ENCODE results near the gene PDSS2.
A peak's percentile ranks its signal among the peaks of the same experiment; 100 is the strongest.

The PDSS2 gene

DNA sequence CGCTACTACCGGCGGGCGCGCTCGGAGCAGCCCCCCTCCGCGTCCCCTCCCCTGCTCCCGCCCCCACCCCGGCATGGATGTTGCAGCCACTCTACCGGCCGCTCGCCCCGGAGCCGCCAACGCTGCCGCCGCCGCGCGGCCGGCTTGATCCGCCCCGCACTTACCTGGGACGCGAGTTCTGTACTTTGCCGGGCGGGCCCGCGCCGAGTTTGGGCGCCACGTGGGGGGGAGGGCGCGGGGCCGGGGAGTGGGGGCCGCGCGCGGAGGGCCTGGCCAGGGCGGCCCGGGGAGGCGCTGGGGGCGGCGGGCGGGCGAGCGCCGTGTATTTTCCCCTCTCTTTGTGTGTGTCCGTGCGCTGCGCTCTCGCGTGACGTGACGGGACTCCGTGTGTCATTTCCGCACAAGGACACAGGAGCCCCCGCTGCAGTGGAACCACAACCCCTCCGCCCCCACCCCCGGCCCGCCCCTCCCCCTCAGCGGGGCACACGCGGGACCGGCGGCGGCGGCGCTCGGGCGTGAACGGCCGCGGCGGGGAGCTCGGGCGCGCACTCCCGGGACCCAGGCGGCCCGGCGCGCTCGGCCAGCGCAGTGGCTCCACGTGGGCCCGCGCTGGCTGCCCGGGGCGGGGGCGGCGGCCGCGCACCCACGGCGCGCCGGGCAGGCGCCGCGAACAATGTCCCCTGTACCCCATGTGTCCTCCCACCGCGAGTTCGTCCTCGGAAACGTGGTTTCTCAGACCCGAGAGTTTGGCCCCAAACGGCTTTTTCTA lies 344.3 kb downstream of the PDSS2 start, which contains the start of gene BEND3:
BEND3 (minus strand) TSS at position 590 of the 769 bp plus-strand sequence. CDS start 16,230 bp downstream, outside the sequence.
- DNase-seq = peak; percentile 69 to 74

DNA sequence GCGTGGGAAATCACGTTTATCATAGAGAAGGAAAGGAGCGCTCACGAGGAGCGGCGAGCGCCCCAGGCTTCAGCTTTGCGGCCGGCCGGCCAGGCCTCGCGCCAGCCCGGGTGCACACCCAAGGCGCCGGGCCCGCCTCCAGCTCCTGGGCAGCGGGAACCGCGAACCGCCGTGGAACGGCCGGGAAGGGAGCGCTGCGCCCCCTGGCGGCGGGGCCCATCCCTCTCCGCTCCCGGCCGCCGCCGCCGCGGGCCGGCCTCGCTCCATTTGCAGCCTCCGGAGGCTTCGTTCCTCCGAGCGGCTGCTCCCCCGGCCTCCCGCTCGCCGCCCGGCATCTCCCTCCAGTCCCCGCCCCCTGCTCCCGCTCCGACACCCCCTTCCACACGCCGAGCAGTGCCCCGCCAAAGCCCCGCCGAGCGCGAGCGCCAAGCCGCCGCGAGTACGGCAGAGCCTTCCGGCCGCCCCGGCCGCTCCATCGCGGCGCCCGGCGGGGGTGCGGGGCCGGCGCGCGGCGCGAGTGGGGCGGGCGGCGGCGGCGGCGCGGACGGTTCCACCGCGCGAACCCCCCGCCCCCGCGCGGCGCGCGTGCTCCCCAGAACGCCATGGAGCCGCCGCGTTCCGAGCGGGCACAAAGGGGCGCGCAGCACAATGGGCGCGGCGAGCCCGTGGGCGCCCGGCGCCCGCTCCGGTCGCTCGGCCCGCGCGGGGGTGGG lies 345.0 kb downstream of the PDSS2 start:
- DNase-seq = peak; percentile 68

DNA sequence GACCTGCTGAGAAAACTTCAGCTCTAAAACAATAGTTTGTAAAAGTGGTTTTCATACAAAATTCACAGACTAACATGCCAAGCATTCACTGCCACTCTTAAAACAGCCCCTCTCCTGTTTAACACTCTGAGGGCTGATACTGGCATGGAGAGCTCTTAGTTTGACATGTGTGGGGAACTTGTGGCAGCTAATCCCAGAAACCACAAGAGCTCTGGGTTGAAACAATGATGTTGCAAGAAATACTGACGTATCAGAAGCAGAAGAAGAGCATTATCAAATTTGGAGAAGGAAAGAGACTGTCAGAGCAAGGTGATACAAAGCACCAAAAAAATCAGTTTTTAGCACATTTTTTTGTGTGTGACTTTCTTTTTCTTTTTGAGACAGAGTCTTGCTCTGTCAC lies 349.2 kb downstream of the PDSS2 start:
- no peak for DNase-seq

DNA sequence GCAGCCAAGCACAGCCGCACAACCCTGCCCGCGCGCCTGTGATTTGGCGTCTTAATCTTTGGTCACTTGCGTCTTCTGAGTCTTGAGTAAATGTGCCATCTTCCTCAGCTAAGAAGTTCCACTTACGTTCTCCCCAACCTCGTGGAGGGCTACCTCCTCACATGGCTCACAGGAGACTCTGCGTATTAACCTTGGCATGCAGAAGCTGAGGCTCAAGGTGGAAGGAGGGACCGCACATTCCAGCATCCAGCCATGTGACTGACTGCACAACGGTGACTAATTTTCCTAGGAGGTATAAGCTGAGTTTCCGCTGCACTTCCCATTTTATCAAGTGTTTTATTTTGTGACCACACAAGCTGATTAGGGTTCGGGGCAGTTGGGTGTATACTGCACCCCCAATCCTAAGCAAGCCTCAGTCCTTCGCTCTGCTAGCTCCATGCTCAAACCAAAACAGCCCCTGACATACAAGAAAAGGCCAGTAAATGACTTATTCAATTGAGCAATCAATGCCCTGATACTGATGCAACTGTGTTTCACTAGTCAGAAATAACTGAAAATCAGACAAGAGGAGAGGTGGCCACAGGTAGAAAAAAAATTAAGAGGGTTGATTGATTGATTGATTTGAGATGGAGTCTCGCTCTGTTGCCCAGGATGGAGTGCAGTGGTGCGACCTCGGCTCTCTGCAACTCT lies 351.0 kb downstream of the PDSS2 start:
- no peak for DNase-seq

DNA sequence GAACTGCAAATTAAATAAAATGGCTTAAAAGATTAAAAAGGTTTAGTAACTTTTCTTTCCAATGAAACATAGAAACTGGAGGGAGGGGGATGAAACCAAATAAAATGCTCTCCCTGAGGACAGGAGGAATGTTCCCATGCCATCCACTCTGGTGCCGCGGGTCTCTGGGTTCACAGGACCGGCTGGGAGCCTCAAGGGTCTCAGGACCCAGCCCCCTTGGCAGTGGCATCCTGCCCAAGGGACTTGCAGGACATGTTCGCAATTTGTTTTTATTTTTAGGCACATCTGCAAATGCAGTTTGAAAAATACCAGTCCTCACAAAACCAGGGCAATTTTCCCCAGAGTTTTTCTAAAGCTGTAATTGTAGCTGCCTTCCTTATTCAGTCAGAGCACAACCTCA lies 351.6 kb downstream of the PDSS2 start:
- no peak for DNase-seq

DNA sequence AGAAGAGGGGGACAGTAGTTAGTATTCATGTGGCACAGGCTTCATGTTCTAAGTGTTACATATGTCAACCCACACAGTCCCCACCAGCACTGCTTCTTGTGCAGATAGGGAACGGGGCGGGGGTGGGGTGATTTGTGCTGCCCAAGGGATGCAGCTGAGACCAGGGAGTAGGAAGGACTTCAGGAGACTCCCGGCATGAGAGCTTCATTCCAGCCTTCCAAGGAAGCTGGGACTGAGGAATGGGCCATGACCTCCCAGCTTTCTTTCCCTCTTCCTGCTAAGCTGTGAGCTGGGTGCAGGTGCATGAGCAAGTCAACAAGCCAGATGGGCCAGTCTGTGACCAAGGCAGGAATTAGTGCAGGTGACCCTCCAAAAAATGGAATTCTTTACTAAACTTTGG lies 353.2 kb downstream of the PDSS2 start:
- DNase-seq = no peak

DNA sequence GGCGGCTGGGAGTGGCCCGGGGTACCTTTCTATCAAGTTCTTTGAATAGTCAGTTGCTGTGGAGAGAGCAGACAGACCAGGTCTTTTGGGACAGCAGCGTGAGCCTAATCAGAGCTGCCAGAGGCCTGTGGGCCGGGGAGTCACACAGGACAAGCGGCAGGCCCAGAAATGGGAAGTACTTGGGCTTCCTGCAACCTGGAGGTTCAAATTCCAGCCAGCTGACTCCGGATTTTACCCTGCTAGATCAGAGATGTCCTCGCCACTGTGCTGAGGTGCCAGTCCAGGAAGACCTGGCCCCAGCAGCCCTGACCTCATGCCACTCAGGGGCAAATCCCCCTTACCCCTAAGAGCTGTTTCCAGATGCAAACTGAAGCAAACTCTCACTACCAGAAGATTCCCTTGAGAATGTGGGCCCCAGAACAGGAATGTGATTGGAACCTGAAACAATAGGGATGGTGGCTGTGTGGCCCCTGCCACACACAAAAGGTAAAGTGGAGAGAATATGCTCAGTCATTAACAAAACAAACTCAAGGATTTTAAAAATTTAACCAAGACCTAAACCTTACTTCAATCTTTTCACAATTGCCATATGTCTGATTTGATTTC lies 353.8 kb downstream of the PDSS2 start:
- DNase-seq = no peak

DNA sequence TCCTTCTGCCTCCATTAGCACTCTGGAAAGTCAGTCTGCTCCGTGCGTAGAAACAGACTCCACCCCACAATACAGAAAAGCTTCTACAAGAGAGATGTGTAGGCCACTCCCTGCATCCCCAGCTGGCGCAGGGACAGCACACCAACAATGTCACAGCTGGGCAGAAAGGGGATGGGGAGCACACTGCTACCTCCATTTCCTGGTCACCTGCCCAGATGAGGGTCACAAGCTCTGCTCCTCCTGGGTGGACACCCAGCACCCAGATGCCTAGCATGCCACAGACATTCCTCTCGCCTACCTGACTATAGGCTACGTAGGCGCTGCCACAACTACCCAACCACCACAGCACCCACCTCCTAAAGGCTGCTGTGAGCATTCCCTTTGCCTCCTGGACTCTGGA lies 356.3 kb downstream of the PDSS2 start:
- DNase-seq = no peak
